LHCN-M2 (cell line): ENCODE results near the gene MTCH2. TPM values are rescaled to one million over a fixed set of nuclear protein-coding genes. Genes with fewer than 3 reads are reported as not detected.

Source experiments
- total RNA-seq: library from RNA; depleted of rRNA; stranded (reverse); fragments of >200 nt; gene quantifications from 2 replicates; pipeline ENCODE4 v1.2.3, GENCODE V29; 2014; rRNA removed

MTCH2 gene
- total RNA-seq, 1 experiment from 2014 or later, result 142 TPM

Other genes with a start within 250 kb of the MTCH2 start
- 157 and 159 TPM in 2 replicates for gene SLC39A13, start 234.0 kb downstream of the MTCH2 start, total RNA-seq
- 268 and 274 TPM in 2 replicates for gene PSMC3, start 216.1 kb downstream of the MTCH2 start, total RNA-seq
- 159 and 164 TPM in 2 replicates for gene RAPSN, start 193.4 kb downstream of the MTCH2 start, total RNA-seq
- gene CELF1, start 89.4 kb downstream of the MTCH2 start, total RNA-seq, result 39.8 and 47.5 TPM in 2 replicates
- gene PTPMT1, start 77.0 kb downstream of the MTCH2 start, total RNA-seq, result 88.1 and 94.3 TPM in 2 replicates
- gene KBTBD4, start 63.6 kb downstream of the MTCH2 start, total RNA-seq, result 25.3 and 30.4 TPM in 2 replicates
- gene NDUFS3, start 63.5 kb downstream of the MTCH2 start, total RNA-seq, result 83.5 and 104 TPM in 2 replicates
- gene FAM180B, start 55.9 kb downstream of the MTCH2 start, total RNA-seq, result not detected in 2 replicates
- gene C1QTNF4, start 48.1 kb downstream of the MTCH2 start, total RNA-seq, result 0.19 TPM in 1 of 2 replicates, not detected in the other
- 0.38 and 0.92 TPM in 2 replicates for gene AGBL2, start 72.8 kb upstream of the MTCH2 start, total RNA-seq
- 32.4 and 37.9 TPM in 2 replicates for gene FNBP4, start 124.8 kb upstream of the MTCH2 start, total RNA-seq
- gene NUP160, start 205.8 kb upstream of the MTCH2 start, total RNA-seq, result 13.9 and 18.5 TPM in 2 replicates